Stimulated activated CD4-positive, alpha-beta T cell treated with anti-CD3 and anti-CD28 coated beads, Interleukin-4, amount 100 ng/mL, for 4 hours (primary cell): ENCODE data around the gene ELMOD2.
A peak's percentile ranks its signal among the peaks of the same experiment; 100 is the strongest.
"Not testable (repeated sequence)": the region's sequence is repeated elsewhere in the genome, so short reads cannot be mapped to it uniquely, and the experiment has no call there.

ENCODE experiments used
- DNase-seq, 2 experiments: peaks; one replicate each; pipeline ENCODE4 v3.0.0-alpha.2; 2020

ELMOD2 gene, protein sequence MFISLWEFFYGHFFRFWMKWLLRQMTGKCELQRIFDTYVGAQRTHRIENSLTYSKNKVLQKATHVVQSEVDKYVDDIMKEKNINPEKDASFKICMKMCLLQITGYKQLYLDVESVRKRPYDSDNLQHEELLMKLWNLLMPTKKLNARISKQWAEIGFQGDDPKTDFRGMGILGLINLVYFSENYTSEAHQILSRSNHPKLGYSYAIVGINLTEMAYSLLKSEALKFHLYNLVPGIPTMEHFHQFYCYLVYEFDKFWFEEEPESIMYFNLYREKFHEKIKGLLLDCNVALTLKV

DNA sequence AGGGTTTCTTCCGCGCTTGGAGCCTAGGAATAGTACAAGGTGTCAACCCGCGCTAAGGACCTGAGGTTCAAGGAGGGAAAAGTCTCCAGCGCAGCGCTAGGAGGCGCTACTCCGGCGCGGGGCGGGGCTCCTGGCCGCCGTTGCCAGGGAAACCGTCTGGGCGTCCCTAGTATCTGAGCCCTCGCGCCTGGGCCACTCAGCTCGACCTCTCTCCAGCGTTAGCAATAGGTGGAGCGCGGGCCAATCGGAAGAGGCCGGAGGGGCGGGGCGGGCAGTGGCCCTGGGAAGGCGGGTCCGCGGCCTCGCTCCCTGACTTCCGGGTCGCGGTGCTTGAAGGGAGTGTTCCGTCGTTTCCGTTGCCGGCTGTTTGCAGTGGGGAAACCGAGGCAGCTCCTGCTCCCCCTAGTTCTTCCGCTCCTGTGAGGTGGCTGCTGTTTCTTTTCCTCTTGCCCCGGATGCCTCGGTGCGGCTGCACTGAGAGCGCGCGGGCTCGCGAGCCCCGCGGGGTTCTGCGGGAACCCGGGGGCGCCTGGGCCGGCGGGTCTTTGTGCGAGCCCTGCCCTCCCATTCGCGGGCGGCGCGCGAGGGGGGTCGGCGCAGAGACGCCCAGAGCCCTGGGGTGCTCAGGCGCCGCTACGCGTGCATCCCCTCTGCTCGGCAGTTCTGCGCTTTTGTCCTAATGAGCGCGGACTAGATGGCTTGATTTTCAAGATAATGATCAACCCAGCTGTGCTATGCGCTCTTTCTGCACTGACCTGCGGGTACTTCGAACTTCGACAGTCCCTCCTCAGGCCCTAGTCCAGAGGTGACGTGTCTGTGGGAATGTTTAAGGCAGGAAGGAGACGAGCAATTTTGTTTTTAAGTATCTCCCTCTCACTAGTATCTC, at the start of gene ELMOD2:
TSS of gene ELMOD2 (plus strand) at position 312 of the 886 bp plus-strand sequence. CDS start 1,261 bp downstream, outside the sequence.
- peak; percentile 97 for DNase-seq

DNA sequence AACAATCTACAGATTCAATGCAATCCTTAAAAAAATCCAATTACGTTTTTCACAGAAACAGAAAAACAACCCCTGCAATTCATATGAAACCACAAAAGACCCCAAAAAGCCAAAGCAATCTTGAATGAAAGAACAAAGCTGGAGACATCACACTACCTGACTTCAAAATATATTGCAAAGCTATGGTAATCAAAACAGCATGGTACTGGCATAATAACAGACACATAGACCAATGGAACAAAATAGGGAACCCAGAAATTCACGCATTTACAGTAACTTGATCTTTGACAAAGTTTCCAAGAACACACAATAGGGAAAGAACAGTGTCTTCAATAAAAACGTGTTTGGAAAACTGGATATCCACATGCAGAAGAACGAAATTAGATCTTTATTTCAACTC, 40.5 kb upstream of the ELMOD2 start:
- no peak for DNase-seq

DNA sequence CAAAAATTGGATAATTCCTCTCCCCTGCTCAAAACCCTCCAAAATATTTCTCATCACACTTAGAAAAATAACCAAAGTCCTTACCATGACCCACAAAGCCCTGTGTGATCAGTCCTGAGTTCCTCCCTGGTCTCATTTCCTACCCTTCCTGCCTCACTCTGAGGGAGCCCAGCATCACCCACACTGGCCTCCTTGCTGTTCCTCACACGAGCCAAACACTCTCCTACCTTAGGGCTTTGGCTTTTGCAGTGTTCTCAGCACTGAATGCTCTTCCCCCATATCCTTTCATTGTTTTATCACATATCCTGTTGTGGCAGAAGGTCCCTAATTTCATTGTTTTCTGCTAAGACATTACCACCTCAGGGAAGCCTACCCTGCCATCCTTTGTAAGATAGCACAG, 38.0 kb upstream of the ELMOD2 start:
- DNase-seq = no peak

DNA sequence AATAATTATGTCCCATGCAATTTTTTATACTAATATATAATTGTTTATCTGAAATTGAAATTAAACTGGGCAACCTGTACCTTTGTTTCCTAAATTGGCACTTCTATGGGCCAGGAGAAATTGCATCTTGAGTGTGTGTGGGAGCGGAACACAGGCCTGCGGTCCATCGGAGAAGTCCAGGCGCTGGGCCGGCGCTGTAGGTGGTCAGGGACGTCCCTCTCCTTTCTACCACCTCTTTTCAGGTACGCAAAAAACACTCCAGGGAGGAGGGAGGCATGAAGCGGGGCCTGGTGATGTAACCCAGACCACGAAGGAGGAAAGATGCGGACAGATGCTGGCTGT, 26.6 kb upstream of the ELMOD2 start:
- DNase-seq = no peak

DNA sequence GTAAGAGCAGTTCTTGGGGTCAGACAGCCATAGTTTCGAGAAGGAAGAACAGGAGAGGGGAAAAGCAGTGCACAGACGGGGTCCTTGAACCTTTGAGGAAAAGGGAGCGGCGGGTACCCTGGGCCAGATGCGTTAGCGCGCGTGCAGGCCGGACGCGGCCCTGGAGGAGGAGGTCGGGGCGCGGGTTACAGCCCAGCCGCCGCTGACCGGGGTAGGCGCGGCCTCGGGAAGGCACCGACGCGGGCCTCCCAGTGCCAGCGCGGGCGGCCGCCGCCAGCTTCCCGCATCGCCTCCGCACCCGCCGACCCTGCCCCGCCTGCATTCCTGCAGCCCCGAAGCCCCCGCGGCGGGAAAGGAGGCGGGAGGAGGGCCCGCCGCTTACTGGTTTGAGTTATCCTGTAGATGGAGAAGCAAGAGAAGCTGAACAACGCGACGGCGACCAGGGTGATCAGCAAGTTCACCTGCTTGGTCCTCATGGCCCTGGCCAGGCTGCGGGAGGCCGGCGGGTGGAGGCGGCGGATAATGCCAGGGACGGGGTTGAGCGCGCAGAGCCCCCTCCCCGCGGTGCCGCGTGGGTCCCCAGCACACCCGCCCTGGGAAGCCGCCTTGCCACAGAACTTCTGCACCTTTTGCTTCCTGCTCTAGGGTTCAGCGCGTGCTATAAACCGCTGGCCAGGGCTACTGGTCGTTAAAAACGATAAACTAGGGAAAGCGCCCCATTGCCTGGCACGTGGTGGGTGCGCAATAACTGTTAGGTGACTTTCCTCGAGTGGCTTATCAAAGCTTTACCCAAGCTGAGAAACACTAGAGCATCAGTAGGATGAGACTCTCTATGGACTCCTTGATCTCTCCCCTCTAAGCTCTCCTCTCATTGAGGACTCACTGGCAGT, 26.0 kb upstream of the ELMOD2 start, which contains the start of gene MGAT4D:
TSS of gene MGAT4D (minus strand) at position 547 of the 890 bp plus-strand sequence. CDS start at position 476, 71 bp downstream.
- no peak for DNase-seq

DNA sequence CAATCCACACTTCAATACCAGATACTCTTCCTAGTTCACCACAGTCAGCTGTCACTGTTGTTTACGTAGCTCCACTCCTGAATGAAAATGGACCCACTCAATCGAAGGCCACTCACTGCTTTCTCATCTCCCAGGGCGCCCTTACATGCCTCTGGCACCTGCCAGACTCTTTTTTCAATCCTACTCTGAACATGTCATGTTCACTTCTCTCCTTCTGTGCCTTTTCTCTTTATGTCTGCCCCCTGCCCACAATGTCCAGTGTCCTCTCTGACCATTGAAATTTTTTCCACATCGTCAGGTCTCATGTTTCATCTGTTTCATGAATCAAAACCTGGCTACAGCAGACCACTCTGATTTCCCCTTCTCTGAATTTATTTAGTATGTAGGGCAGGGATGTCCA, 24.6 kb upstream of the ELMOD2 start:
- DNase-seq = no peak

DNA sequence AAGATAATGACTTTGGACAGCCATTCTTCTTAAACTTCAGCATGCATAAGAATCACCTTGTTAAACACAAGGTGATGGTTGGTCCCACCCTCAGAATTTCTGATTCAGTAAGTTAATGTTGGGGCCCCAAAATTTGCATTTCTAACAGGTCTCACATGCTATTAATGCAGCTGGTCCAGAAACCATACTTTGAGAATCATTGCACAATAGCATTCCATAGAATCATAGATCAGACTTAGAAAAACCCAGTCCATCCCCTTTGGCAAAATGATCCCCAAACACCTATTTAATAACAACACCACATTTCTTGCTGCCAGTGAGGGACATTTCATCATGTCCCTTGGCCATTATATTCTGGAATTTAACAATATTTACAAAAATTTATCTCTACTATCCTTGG, 19.7 kb upstream of the ELMOD2 start:
- DNase-seq = no peak

DNA sequence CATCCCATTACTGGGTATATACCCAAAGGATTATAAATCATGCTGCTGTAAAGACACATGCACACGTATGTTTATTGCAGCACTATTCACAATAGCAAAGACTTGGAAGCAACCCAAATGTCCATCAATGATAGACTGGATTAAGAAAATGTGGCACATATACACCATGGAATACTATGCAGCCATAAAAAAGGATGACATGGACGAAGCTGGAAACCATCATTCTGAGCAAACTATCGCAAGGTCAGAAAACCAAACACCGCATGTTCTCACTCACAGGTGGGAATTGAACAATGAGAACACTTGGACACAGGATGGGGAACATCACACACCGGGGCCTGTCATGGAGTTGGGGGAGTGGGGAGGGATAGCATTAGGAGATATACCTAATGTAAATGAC, 10.2 kb upstream of the ELMOD2 start:
- not testable (repeated sequence) for DNase-seq

DNA sequence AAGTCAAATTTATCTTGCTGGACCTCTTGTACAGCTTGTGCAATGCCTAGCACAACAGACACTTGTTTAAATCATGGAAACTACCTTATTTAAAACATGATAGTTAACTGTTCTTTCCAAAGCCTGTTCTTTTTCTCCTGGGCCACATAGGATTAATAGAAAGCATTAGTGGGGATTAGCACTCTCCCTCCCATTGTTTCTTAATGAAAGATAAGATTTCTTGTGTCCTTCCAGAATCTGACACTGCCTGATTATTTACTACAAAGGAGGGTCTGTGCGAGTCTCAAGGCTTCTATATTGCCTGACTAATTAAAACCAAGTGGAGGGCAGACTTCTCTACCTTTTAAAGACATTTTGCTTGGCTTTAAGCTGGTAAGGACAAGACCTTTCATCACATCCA, 8.5 kb upstream of the ELMOD2 start:
- DNase-seq = no peak

DNA sequence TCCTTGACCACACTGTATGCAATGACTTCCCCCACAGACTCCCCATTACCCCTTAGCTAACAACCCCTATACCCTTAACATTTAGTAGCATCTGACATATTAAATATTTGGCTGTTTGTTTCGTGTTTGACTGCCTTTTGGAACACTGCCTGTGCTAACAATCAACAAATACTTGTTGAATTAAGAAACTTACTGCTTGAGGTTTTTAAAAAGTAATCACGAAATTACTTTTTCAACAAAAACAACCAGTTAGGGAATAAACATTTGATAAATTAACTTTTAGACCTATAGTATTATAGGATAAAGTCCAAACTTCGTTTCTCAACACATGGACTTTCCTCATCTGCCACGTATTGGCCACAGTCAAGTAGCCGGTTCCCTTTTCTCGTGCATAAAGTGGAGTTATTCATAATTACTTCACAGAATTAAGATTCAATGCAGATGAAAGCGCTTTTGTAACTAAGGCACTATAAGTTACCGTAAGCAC, 555 bp upstream of the ELMOD2 start:
- DNase-seq = no peak

DNA sequence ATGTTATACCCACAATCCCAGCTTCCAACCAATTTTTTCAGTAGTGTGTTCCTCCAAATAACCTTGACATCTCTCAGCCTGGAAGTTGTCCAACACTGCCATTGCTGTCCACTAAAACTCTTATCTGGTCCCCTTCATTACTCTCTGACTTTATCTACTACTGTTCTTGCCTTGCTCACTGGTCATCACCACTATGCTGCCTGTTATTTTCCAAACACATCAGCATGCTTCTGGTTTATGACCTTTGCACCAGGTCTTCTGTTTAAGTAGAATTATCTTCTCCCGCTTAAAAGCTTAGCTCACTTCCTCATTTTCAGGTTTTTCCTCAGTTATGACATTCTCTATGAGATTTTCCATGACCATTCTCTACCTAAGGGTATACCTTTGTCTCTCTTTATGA, 5.5 kb downstream of the ELMOD2 start:
- DNase-seq = no peak

DNA sequence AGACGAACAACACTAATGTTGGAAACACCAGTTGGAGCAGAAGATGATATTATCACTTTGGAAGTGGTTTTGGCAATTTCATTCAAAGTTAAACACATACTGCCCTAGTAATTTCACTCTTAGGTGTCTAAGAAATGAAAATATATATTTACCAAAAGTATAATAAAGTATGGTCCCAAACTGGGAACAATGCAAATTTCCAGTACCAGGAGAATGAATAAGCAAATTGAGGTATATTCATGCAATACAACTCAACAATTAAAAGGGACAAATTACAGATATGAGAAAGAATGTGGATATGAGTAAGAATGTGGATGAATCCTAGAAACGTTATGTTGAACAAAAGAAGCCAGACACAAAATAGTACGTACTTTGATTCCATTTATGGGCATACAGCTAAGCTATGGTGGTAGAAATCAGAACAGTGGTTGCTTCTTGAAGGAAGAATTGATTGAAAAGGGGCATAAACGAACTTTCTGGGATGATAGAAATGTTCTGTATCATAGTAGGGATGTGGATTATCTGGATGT, 10.0 kb downstream of the ELMOD2 start:
- DNase-seq = no peak

DNA sequence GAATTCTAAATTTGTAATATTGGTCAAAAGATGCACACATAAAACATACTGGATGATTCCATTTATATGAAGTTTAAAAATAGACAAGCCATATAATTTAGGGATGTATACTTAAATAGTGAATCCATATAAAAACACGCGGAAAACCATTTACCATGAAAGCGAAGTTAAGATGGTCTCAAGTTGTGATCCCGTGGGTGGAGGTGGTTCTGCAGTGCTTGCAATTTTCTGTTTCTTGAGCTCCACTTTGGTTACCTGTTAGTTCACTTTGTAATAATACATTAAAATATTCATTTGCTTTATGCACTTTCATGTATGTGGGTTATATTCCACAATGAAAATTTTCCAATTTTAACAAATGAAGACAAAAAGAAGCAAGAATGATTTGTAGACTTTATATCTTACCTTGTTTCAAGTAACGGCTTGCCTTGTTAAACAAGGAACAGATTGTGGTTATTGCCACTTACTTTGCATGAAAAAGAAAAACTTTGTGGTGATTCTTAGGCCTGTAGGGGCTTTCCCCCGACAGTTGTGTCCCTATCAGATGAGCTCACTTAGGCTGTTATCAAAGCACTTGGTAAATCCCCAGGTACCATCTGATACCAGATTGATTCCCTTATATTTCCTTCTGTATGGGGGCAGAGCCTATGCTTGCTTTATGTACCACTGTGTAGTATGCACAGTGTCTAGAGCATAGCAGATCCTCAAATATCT, 32.6 kb downstream of the ELMOD2 start:
- DNase-seq = no peak

DNA sequence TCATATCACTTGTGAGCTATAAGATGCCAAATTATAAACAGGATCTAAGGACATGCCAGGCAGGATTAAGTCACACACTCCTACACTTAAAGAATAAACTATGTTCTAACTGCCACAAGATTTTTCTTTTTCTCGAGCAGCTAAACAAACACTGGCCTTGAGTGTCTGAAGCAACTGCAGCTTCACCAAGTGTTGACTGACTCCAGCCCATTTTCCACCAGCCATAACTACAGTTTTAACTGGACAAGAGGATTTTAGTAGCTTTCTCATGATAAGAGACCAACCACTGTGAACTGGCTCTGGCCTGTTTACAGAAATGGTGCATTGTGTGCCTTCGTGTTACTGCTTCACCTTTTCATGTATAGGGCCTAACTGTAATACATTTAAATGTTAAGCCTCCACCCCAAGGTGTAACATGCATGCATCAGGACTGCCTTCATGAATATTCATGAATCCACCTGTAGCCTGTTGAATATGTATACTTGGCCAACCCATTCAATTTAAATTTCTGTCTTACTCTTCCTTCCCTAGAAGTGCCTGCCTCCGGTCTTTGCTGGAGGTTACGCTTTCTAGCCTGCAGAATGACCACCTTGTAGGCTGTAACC, 34.0 kb downstream of the ELMOD2 start:
- DNase-seq = no peak

DNA sequence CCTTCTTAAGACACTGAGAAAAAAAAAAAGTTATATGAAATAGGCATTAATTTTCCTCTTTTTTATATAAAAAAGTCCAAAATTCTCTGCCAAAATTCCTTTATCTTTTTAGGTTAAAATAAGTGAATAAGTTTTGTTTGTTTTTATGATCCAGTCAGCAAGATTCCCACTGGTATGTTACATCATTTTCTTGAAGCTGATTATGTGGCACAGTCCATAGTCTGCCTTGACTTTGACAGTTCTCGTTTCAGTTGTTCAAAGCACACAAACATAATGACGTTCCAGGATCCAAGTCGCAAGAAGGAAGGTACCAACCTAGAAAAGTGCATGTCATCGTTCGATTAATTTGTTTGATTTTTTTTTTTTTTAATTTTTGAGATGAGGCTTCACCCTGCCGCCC, 35.7 kb downstream of the ELMOD2 start:
- no peak for DNase-seq

DNA sequence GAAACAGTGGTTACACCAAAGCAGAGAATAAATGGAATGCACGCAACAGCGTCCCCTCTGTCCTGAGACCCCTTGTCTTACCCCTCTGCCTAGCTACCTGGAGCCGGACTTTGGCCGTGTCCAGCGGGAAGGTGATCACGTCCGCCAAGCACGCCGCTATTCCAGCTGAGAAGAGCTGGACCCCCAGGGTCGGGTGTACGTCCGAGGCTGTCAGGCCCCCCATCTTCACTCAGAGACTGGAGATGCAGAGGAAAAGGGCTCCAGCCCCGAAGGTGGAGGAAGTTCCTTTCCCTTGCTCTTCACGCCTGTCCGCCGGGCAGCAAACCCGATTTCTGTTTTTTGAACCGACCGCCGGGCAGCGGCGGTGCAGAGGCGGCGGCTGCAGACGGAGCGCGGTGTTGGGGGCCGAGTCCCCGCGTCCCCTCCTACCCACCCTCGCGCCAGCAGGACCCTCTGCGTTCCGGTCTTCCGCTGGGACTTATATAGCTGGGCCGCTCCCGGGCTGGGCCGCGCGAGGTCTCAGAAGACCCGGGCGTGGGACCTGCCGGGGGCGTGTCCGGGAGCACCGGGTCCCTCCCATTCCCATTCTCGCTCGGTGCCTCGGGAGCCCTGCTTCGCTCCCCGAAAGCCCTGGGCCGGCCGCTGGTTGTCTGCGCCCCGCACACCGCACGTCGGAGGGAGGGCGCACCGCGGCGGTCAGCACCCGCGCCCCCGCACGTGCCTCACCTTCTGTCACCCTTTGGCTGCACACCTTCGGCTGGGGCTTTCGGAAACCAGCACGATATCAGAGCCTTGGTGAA, 44.7 kb downstream of the ELMOD2 start, which contains the start of gene UCP1:
TSS of gene UCP1 (minus strand) at position 455 of the 800 bp plus-strand sequence. CDS start at position 223, 232 bp downstream.
- DNase-seq = no peak

DNA sequence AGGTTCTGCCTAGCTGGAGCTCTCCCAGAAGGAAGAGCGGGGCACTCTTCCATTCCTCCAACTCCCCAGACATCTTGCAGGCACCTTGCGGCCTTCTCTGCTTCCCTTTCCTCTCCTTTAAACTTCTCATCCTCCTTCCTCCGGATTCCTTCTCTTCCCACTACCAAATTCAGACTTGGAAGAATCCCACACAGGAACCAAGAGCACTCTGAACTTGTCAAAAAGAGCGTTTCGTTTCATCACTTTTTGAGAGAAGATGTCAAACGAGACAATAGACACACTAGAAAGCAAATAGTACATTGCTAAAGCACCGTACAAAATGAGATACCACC, 45.3 kb downstream of the ELMOD2 start:
- DNase-seq = no peak

DNA sequence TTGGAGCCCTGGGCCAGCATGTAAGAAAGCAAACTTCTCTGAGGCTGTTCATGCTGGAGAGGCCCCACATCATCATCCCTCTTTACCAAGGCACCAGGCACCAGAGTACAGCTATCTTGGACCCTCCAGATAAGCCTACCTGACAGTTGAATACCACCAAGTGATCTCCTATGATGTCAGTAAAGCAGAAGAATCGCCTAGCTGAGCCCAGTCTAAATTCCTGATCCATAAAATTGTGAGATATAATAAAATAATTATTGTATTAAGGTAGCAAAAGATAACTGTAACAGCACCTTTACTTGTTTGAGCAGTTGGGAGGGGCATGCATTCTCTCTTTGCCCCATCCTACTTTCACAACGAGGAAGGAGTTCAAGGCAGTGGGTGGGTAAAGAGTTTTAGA, 47.7 kb downstream of the ELMOD2 start:
- DNase-seq = no peak

DNA sequence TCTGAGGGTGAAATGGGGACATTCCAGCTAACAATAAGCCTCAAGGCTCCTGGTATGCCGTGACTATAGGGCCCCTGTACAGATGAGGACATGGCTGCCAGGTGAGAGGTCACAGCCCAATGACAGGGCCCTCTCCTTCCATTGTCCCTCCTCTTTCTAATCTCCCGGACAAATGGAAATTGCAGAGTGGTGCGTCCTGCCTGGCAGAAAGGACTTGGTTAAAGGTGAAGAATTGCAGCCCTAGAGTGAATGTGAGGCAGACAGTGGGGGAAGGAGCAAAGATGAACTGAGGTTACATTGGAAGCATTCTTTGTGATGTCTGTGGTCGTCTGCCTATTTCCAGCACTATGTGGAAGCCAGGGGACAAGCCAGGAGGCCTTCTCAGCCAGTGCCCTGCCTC, 51.5 kb downstream of the ELMOD2 start:
- no peak for DNase-seq

DNA sequence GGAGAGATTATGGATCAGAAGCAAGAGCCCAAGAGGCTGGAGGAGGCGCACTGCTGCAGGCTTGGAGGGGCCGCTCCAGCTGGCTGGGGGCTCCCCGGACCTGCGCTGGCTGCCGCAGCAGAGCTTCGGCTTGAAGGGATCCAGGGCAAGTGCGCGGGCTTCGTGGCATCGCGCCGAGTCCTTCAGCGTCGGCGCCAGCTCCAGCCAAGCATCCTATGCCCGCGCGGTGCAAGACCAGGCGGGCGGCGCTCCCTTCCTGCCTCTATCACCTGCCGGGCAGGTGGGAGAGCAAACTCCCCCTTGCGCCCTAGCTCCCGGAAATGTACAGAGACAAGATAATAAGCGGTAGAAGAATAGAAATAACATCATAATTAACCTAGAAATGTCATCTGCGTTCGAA, 55.3 kb downstream of the ELMOD2 start:
- no peak for DNase-seq

DNA sequence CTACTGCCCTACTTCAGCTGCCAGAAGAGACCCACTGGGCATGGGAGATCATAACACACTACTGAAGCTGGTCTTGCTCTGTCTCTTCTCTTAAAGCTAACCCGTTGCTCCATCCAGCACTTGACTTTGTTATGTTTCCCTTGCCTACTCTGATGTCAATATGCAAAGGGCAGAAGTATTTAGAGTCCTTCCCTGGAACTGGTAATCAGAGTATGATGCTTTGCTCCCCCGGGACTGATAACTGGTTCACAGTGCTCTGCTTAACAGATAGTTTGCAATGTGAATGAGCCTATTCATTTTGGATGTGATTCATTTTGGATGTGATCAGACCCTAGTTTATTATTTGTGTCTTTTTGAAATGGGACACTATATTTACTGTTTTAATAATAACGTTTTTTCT, 57.1 kb downstream of the ELMOD2 start:
- DNase-seq = no peak
